Measurements from ENCODE around the gene SLC2A13. TPM values are rescaled to one million over a fixed set of nuclear protein-coding genes. Genes with fewer than 3 reads are reported as not detected.
"Not testable (repeated sequence)": the region's sequence is repeated elsewhere in the genome, so short reads cannot be mapped to it uniquely, and the experiment has no call there.

SLC2A13 gene
- total RNA-seq, 4 donors from 2014 or later = 9.1 to 63.4 (median 33.1) TPM

DNA sequence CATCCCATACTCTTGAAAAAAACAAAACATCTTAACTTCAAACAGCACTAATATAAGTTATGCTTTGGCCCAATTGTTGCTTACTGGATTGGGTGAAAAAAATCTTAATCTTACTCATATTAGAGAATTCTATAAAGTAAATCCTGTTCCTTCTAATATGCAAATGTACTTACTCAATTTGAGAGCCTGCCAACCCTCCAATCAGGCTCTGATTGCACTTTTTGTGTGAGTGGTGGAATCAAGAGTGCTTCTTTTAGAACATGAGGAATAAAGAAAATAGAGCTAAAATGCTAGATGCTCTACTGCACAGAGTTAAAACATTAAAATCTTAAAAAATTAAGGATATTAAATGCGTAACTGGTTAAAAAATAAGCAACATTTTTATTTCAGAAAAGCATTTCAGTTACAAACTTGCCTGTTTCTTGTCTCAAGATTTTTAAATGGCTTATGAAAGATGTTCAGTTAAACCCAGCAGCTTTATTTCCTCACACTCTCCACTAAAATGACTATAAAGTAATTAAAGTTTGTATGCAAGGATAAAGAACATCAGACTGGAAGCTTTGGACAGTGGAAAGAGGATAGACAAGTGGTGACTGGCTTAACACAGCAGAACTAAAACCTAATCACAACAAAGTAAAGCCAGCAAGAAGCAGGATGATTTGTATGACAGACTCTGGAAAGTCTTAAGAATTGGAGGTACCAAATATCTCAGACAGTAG, 177.5 kb downstream of the SLC2A13 start:
- H3K36me3 ChIP-seq = no peaks in the 10 kb centered on the region
- H3K4me3 ChIP-seq = no peak overlapping the region
- no peak for DNase-seq
- no peaks in the 10 kb centered on the region for H3K9me3 ChIP-seq
- no peak overlapping the region for H3K27ac ChIP-seq
- H3K4me1 ChIP-seq = no peaks in the 10 kb centered on the region
- TF ChIP-seq, protein P1, sequence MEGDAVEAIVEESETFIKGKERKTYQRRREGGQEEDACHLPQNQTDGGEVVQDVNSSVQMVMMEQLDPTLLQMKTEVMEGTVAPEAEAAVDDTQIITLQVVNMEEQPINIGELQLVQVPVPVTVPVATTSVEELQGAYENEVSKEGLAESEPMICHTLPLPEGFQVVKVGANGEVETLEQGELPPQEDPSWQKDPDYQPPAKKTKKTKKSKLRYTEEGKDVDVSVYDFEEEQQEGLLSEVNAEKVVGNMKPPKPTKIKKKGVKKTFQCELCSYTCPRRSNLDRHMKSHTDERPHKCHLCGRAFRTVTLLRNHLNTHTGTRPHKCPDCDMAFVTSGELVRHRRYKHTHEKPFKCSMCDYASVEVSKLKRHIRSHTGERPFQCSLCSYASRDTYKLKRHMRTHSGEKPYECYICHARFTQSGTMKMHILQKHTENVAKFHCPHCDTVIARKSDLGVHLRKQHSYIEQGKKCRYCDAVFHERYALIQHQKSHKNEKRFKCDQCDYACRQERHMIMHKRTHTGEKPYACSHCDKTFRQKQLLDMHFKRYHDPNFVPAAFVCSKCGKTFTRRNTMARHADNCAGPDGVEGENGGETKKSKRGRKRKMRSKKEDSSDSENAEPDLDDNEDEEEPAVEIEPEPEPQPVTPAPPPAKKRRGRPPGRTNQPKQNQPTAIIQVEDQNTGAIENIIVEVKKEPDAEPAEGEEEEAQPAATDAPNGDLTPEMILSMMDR (IDR thresholded peaks at IDR 0.05) = no peak
- TF ChIP-seq POLR2A (IDR thresholded peaks at IDR 0.05) = no peak
- H3K27me3 ChIP-seq = no peaks in the 10 kb centered on the region

DNA sequence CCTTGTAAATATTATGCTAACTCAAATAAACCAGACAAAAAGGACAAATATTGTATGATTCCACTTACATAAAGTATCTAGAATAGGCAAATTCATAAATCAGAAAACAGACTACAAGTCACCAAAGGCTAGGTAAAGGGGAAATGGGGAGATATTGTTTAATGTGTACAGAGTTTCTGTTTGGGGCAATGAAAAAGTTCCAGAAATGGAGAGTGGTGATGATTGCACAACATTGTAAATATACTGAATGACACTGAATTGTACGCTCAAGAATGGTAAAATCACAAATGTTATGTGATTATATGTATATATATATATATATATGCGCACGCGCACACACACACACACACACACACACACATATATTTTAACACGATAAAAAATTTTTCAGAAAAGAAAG, 182.5 kb downstream of the SLC2A13 start:
- no peaks in the 10 kb centered on the region for H3K4me1 ChIP-seq
- no peak for TF ChIP-seq POLR2A (IDR thresholded peaks at IDR 0.05)
- TF ChIP-seq, protein P1 (IDR thresholded peaks at IDR 0.05) = no peak
- no peak overlapping the region for H3K27ac ChIP-seq
- no peaks in the 10 kb centered on the region for H3K27me3 ChIP-seq
- DNase-seq = no peak
- no peaks in the 10 kb centered on the region for H3K9me3 ChIP-seq
- H3K36me3 ChIP-seq = no peaks in the 10 kb centered on the region
- no peak overlapping the region for H3K4me3 ChIP-seq

DNA sequence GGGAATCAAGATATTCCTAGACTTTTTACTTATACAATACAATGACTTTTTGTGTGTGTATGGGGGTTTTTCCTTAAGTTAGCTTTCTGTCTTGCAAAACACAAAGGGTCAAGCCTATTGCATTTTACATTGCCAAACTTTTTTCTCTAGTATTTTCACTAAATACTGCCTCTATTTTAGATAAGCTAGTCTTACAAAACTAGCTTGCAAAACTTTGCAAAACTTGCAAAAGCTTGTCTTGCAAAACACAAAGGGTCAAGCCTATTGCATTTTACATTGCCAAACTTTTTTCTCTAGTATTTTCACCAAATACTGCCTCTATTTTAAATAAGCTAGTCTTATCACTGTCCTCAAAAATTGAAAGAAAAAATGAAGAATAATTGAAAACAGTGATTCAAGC, 183.3 kb downstream of the SLC2A13 start:
- not testable (repeated sequence) for H3K36me3 ChIP-seq, DNase-seq, H3K27me3 ChIP-seq, H3K4me1 ChIP-seq, H3K9me3 ChIP-seq, H3K4me3 ChIP-seq, H3K27ac ChIP-seq

DNA sequence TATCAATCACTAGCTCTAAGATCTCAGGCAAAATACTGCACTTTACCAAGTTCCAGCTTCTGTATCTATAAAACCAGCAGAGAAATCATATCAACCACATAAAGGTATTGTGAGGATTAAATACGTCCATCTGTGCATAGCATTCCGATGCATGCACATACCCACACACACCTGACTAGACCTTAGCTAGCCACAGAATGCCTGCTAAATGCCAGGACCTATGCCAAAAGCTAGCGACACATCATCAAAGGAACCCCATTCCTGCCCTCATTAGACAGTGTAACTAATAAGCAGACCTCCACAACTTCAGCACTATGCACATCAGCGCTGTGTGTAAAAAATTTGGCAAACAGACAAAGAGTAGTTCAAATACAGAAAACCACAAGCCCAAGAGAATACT, 185.2 kb downstream of the SLC2A13 start:
- no peak overlapping the region for H3K4me3 ChIP-seq
- no peaks in the 10 kb centered on the region for H3K27me3 ChIP-seq
- DNase-seq = no peak
- no peak overlapping the region for H3K27ac ChIP-seq
- H3K4me1 ChIP-seq = no peaks in the 10 kb centered on the region
- H3K9me3 ChIP-seq = no peaks in the 10 kb centered on the region
- TF ChIP-seq POLR2A (IDR thresholded peaks at IDR 0.05) = no peak
- TF ChIP-seq, protein P1 (IDR thresholded peaks at IDR 0.05) = no peak
- H3K36me3 ChIP-seq = no peaks in the 10 kb centered on the region

DNA sequence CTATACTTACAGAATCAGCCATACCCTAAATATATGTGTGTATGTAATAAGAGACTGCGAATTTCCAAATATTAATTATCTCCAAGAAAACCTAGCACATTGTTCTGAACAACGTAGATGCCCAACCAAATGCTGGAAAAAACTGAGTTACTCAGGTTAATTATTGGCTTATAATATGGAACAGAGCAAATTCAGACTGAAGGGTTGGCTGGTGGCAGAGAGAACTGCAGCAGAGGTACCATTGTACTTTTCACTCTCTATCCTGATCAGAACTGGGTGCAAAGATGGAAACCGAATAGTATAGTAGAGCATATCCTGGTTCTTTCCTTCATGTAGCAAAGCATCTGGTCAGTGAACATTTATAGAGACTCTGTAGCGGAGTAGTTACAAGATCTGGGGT, 185.7 kb downstream of the SLC2A13 start:
- no peaks in the 10 kb centered on the region for H3K9me3 ChIP-seq
- no peak for DNase-seq
- H3K4me1 ChIP-seq = no peaks in the 10 kb centered on the region
- no peak for TF ChIP-seq POLR2A (IDR thresholded peaks at IDR 0.05)
- TF ChIP-seq, protein P1 (IDR thresholded peaks at IDR 0.05) = no peak
- H3K4me3 ChIP-seq = no peak overlapping the region
- H3K27ac ChIP-seq = no peak overlapping the region
- H3K27me3 ChIP-seq = no peaks in the 10 kb centered on the region
- no peaks in the 10 kb centered on the region for H3K36me3 ChIP-seq

DNA sequence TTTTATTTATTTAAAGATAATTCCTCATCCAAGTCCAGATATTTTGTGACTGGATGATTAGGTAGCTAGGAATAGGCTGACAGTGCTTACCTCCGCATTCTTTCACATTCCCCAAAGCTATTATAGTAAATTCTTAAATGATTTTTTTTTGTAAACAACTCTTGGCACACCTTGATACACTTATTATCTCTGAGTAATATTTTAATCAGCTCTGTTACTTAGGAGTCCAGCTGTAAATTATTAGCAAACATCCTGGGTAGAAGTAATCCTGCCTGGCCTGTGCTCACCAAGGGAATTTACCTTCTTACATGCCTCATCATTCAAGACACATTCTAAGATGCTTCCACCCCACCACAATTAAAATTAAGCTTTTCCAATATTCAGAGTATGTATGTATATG, 186.1 kb downstream of the SLC2A13 start:
- Histone ChIP-seq H3K27ac (no peak overlapping the region), H3K27me3 (no peaks in the 10 kb centered on the region), H3K4me1 (no peaks in the 10 kb centered on the region), H3K4me3 (no peak overlapping the region), H3K9me3 (no peaks in the 10 kb centered on the region), H3K36me3 (no peaks in the 10 kb centered on the region)
- no peak for TF ChIP-seq POLR2A (IDR thresholded peaks at IDR 0.05)
- TF ChIP-seq, protein P1 (IDR thresholded peaks at IDR 0.05) = no peak
- DNase-seq = no peak
